ENCODE data around the gene RAB4B.
"Not testable (repeated sequence)": the region's sequence is repeated elsewhere in the genome, so short reads cannot be mapped to it uniquely, and the experiment has no call there.

RAB4B gene

DNA sequence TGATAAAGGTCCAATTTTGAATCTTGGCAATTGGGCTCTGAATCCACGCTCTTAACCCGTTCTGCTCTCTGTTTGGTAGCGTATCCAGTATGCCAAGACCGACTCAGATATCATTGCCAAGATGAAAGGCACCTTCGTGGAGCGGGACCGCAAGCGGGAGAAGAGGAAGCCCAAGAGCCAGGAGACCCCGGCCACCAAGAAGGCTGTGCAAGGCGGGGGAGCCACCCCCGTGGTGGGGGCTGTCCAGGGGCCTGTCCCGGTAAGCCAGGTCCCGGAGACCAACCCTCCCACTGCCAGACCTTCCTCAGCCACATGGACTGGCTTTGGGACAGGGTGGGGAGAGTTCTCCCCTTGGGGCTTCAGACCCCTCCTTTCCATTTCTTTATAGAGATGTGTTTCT, 18.7 kb upstream of the RAB4B start:
- no peaks in the 10 kb centered on the region for H3K9me3 Mint-ChIP-seq

DNA sequence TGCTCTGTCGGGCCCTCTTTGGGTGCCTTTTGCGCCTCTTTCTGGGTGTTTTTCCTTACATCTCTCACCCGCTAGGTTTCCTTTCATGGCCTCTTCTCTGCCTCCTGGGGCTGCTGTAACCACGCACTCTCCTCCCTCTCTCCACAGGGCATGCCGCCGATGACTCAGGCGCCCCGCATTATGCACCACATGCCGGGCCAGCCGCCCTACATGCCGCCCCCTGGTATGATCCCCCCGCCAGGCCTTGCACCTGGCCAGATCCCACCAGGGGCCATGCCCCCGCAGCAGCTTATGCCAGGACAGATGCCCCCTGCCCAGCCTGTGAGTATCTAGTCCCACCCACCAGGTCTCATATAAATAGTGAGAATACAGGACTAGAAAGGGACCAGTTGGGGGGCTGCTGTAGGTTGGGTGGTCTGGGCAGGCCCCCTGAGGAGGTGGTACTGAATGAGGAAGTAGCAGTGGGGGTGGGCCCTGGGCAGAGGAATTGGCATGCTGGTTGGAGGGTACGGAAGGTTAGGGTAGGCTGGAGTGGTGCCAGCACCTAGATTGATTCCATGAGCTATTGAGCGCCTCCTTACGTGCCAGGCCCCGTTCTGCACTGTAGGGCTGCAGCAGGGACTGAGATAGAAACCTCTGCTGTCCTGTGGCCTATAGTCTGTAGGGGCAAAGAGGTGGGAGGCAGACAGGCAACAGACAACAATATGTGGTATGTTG, 15.1 kb upstream of the RAB4B start:
- H3K36me3 Mint-ChIP-seq (ENCODE audit: low read depth) = peaks cover 100% of the 10 kb centered on the region
- H3K4me1 Mint-ChIP-seq (ENCODE audit: low read depth) = peaks cover 30% of the 10 kb centered on the region

More for the DNA sequence above, 18.7 kb upstream of the RAB4B start:
- H3K27ac Mint-ChIP-seq = no peak overlapping the region
- peaks cover 100% of the 10 kb centered on the region for H3K36me3 Mint-ChIP-seq (ENCODE audit: low read depth)
- H3K4me3 Mint-ChIP-seq = no peak overlapping the region
- intact Hi-C loops (cut with micrococcal nuclease) = no loop called here
- H3K27me3 Mint-ChIP-seq = no peaks in the 10 kb centered on the region
- H3K4me1 Mint-ChIP-seq (ENCODE audit: low read depth) = peaks cover 55% of the 10 kb centered on the region

DNA sequence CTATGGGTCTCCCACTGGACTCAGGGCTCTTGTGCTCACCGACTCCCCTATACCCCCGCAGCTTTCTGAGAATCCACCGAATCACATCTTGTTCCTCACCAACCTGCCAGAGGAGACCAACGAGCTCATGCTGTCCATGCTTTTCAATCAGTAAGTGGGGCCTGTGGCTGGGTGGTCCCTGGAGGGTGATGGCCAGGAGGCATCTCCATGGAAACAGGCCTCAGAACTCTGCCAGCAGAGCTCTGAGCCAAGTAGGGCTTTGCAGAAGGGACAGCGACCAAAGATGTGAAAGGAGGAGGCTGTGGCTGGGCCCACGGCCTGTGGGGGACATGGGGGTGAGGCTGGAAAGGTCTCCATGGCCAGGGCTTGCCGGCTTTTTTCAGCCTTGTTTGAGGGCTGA, 14.5 kb upstream of the RAB4B start:
- intact Hi-C loops (cut with micrococcal nuclease) = no loop called here
- H3K4me1 Mint-ChIP-seq (ENCODE audit: low read depth) = peaks cover 30% of the 10 kb centered on the region
- H3K27ac Mint-ChIP-seq = peak overlapping the region; percentile 31

More for the DNA sequence above, 15.1 kb upstream of the RAB4B start:
- Mint-ChIP-seq H3K9me3 (no peaks in the 10 kb centered on the region), H3K27ac (peak overlapping the region; percentile 31), H3K4me3 (no peak overlapping the region), H3K27me3 (no peaks in the 10 kb centered on the region)
- intact Hi-C loops (cut with micrococcal nuclease) = no loop called here

DNA sequence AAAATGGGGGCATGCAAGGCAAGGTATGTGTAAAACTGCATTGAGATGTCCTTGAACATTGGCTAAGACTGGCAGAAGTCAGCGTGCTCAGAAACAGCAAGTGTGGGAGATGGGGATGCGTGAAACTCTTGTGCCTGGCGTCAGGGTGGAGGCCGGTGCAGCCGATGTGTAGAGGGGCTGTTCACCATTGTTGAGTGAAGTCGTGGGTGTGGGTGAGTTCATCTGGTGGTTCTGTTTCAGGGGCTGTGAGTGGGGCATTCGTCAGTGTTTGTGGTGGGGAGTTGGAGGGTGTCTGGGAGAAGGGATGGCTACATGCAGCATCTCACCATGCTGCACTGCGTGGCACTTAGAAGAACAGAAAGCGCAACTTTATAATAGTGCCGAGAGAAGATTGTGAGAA, 14.1 kb upstream of the RAB4B start:
- Mint-ChIP-seq H3K27me3 (no peaks in the 10 kb centered on the region), H3K36me3 (ENCODE audit: low read depth) (peaks cover 100% of the 10 kb centered on the region), H3K4me3 (no peak overlapping the region), H3K27ac (no peak overlapping the region), H3K9me3 (no peaks in the 10 kb centered on the region), H3K4me1 (ENCODE audit: low read depth) (peaks cover 30% of the 10 kb centered on the region)
- intact Hi-C loops (cut with micrococcal nuclease) = no loop called here

More for the DNA sequence above, 14.5 kb upstream of the RAB4B start:
- H3K9me3 Mint-ChIP-seq = no peaks in the 10 kb centered on the region
- peaks cover 100% of the 10 kb centered on the region for H3K36me3 Mint-ChIP-seq (ENCODE audit: low read depth)
- no peak overlapping the region for H3K4me3 Mint-ChIP-seq
- no peaks in the 10 kb centered on the region for H3K27me3 Mint-ChIP-seq

DNA sequence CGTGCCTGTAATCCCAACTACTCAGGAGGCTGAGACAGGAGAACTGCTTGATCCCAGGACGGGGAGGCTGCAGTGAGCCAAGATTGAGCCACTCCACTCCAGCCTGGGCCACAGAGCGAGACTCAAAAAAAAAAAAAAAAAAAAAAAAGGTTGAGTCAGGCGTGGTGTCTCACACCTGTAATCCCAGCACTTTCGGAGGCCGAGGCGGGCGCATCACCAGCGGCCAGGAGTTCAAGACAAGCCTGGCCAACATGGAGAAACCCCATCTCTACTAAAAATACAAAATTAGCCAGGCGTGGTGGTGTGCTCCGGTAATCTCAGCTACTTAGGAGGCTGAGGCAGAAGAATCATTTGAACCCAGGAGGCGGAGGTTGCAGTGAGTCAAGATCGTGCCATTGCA, 11.7 kb upstream of the RAB4B start:
- intact Hi-C loops (cut with micrococcal nuclease); H3K27me3 Mint-ChIP-seq; H3K4me3 Mint-ChIP-seq; H3K27ac Mint-ChIP-seq: not testable (repeated sequence)
- peaks cover 10% of the 10 kb centered on the region for H3K9me3 Mint-ChIP-seq
- peaks cover 100% of the 10 kb centered on the region for H3K36me3 Mint-ChIP-seq (ENCODE audit: low read depth)
- peaks cover 29% of the 10 kb centered on the region for H3K4me1 Mint-ChIP-seq (ENCODE audit: low read depth)

DNA sequence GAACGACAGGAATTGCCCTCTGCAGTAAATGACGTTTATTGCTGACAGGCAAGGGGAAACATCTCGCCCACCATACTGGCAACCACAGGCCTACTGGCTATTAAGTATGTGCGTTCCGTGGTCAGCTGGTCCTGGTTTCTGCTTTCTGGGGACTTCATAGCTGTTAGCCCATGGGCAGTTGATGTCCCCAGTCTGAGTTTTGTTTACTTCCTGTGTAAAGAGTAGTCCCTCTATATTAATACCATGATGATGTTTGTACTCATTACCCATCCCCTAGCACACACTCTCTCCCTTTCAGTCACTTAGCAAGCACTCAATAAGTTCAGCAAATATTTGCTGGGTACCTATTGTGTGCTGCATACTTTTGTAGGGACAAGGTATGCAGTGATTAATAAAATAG, 9.2 kb upstream of the RAB4B start:
- Mint-ChIP-seq H3K27me3 (no peaks in the 10 kb centered on the region), H3K4me1 (ENCODE audit: low read depth) (peaks cover 11% of the 10 kb centered on the region), H3K27ac (peak overlapping the region; percentile 13), H3K9me3 (peaks cover 10% of the 10 kb centered on the region), H3K36me3 (ENCODE audit: low read depth) (peaks cover 87% of the 10 kb centered on the region), H3K4me3 (no peak overlapping the region)
- intact Hi-C loops (cut with micrococcal nuclease) = no loop called here

DNA sequence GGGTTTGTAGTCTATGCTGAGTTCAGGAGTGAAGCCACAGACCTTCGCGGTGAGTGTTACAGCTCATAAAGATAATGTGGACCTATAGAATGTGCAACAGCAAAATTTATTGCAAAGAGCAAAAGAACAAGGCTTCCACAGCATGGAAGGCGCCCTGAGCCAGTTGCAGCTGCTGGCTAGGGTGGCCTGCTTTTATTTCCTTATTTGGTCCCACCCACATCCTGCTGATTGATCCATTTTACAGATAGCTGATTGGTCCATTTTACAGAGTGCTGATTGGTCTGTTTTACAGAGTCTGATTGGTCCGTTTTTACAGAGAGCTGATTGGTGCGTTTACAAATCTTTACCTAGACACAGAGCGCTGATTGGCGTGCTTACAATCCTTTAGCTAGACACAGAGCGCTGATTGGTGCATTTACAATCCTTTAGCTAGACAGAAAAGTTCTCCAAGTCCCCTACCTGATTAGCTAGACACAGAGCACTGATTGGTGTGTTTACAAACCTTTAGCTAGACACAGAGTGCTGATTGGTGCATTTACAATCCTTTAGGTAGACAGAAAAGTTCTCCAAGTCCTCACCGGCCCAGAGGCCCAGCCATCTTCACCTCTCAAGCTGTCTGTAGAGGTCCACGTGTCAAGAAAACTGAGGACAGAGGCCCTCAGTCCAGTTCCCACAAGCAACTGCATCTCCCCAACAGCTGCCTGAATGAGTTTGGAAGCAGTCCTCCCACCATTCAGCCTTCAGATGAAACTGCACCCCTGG, 6.8 kb upstream of the RAB4B start:
- H3K27me3 Mint-ChIP-seq, H3K4me3 Mint-ChIP-seq, H3K27ac Mint-ChIP-seq: not testable (repeated sequence)
- peaks cover 10% of the 10 kb centered on the region for H3K9me3 Mint-ChIP-seq
- peaks cover 70% of the 10 kb centered on the region for H3K36me3 Mint-ChIP-seq (ENCODE audit: low read depth)
- intact Hi-C loops (cut with micrococcal nuclease) = loop anchor here (10.0 kb wide), 1 partner anchor 56 kb away; the partner anchor contains the start of genes COQ8B and ITPKC
- H3K4me1 Mint-ChIP-seq (ENCODE audit: low read depth) = peaks cover 30% of the 10 kb centered on the region

DNA sequence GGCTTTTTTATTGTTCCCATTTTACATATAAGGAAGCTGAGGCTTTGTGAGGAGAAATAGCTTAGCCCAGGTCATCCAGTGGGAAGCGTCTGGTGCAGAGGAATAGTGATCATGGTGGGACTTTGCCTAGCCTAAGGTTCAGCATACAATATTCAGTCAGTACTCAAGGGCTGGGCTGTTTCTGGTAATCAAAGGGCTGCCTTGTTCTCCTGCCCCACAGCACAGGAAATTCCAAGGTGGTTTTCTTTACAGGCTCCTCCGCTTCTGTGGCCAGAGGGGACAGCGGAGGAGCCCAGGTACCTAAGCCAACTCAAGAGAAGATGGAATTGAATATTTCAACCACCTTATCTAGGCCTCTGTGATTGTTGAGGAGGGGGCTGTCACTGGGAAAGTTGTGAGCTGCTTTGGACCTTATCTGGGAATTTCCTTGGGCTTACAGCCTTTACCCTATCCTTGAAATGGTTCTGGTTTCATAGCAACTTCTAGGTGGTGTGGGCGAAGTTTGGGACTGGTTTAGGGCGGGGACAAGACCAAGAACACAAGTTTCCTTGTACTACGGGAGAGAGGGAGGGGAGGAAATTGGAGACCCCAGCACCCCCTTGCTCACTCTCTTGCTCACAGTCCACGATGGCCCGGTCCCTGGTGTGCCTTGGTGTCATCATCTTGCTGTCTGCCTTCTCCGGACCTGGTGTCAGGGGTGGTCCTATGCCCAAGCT, 3.0 kb upstream of the RAB4B start, which contains the start of gene MIA:
Gene MIA, plus strand, starts transcription at position 606 of the 716 bp plus-strand sequence. Its CDS starts 22 bp downstream, at position 628.
- no peak within 1 kb of the TSS for H3K4me3 Mint-ChIP-seq
- intact Hi-C loops (cut with micrococcal nuclease) = loop anchor here (5.0 to 10.0 kb wide), 2 partner anchors 60 to 487 kb away; partner anchors contain the start of genes COQ8B, HNRNPUL1 and ITPKC
- H3K27ac Mint-ChIP-seq = peak within 1 kb of the TSS; percentile 99
- H3K9me3 Mint-ChIP-seq = peaks cover 10% of the 10 kb centered on the region
- H3K27me3 Mint-ChIP-seq = no peaks in the 10 kb centered on the region
- H3K4me1 Mint-ChIP-seq (ENCODE audit: low read depth) = peaks cover 49% of the 10 kb centered on the region
- H3K36me3 Mint-ChIP-seq (ENCODE audit: low read depth) = peaks cover 50% of the 10 kb centered on the region

DNA sequence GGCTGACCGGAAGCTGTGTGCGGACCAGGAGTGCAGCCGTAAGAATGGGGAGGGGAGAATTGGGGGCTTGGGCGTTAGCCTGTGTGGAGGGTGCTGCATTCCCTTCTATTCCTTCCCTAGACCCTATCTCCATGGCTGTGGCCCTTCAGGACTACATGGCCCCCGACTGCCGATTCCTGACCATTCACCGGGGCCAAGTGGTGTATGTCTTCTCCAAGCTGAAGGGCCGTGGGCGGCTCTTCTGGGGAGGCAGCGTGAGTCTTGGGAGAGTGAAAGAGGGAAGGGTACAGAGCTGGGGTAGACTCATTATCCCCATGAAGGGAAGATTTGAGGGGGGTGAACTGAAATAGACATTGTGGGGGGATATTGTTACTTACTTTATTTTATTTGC, 2.4 kb upstream of the RAB4B start:
- H3K4me3 Mint-ChIP-seq = no peak overlapping the region
- H3K27ac Mint-ChIP-seq = peak overlapping the region; percentile 65
- no peaks in the 10 kb centered on the region for H3K27me3 Mint-ChIP-seq
- peaks cover 50% of the 10 kb centered on the region for H3K36me3 Mint-ChIP-seq (ENCODE audit: low read depth)
- intact Hi-C loops (cut with micrococcal nuclease) = loop anchor here (5.0 to 10.0 kb wide), 2 partner anchors 61 to 487 kb away; partner anchors contain the start of genes COQ8B, HNRNPUL1 and ITPKC
- H3K9me3 Mint-ChIP-seq = peaks cover 8% of the 10 kb centered on the region
- H3K4me1 Mint-ChIP-seq (ENCODE audit: low read depth) = peaks cover 51% of the 10 kb centered on the region

DNA sequence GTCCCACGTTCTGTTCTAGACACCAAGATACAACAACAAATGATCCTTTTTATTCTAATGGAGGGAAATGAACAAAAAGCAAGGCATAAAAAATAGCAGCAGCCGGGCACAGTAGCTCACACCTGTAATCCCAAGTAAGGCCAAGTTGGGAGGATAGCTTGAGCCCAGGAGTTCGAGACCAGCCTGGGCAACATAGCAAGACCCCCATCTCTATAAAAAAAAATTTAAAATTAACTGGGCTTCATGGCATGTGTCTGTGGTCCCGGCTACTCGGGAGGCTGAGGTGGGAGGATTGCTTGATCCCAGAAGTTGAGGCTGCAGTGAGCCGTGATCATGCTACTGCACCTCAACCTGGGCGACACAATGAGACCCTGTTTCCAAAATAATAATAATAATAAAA, 1.7 kb upstream of the RAB4B start:
- Mint-ChIP-seq H3K9me3 (peaks cover under 1% of the 10 kb centered on the region), H3K36me3 (ENCODE audit: low read depth) (peaks cover 50% of the 10 kb centered on the region), H3K27ac (peak overlapping the region; percentile 99), H3K4me1 (ENCODE audit: low read depth) (peaks cover 59% of the 10 kb centered on the region), H3K4me3 (no peak overlapping the region), H3K27me3 (no peaks in the 10 kb centered on the region)
- intact Hi-C loops (cut with micrococcal nuclease) = loop anchor here (5.0 to 10.0 kb wide), 2 partner anchors 62 to 486 kb away; partner anchors contain the start of genes COQ8B, HNRNPUL1 and ITPKC

DNA sequence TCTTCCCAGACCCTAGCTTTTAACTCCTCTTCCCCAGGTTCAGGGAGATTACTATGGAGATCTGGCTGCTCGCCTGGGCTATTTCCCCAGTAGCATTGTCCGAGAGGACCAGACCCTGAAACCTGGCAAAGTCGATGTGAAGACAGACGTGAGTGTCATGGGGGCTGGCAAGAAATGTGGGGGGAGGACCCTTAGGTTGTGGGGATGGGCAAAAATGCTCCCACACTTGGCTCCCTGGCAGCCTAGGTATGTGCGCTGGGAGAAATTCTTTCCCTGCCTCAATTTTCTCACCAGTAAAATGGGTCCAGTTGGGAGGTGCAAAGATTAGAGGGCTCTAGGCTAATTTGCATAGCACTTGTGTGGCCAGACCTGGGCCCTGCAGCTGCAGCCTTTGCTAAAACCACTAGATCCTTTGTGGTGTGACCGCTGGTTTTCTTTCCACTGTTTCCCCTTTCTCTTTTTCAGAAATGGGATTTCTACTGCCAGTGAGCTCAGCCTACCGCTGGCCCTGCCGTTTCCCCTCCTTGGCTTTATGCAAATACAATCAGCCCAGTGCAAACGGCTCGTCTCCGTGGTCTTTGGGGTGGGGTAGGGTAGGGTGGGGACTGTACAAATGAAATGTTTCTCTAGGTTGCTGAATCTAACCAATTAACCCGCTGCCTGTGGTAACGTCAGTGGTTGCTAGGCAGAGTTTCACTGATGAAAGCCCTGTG, 959 bp upstream of the RAB4B start:
- intact Hi-C loops (cut with micrococcal nuclease) = loop anchor here (1.0 to 10.0 kb wide), 4 partner anchors 21 to 485 kb away; partner anchors contain the start of genes ACTMAP, COQ8B, HNRNPUL1 and ITPKC
- Mint-ChIP-seq H3K4me1 (ENCODE audit: low read depth) (peaks cover 64% of the 10 kb centered on the region), H3K27me3 (no peaks in the 10 kb centered on the region), H3K27ac (peak overlapping the region; percentile 99), H3K4me3 (peak overlapping the region; percentile 90), H3K9me3 (no peaks in the 10 kb centered on the region), H3K36me3 (ENCODE audit: low read depth) (peaks cover 53% of the 10 kb centered on the region)

DNA sequence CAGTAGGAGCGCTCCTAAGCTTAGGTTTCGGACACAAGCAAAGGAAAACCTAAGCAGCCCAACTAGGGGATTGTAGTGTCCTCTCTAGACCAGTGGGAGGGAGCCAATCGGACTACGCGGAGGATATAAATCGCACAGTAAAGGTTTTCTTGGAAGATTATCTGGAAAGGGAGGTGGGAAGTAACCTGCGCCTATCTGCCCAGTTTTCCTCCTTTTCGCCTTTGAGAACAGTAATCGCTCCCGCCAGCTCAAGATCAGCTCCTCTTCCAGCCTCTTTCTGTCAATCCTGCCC, 456 bp upstream of the RAB4B start:
- H3K27me3 Mint-ChIP-seq = no peaks in the 10 kb centered on the region
- H3K27ac Mint-ChIP-seq = peak overlapping the region; percentile 99
- H3K9me3 Mint-ChIP-seq = no peaks in the 10 kb centered on the region
- peaks cover 68% of the 10 kb centered on the region for H3K4me1 Mint-ChIP-seq (ENCODE audit: low read depth)
- H3K36me3 Mint-ChIP-seq (ENCODE audit: low read depth) = peaks cover 53% of the 10 kb centered on the region
- intact Hi-C loops (cut with micrococcal nuclease) = loop anchor here (1.0 to 10.0 kb wide), 4 partner anchors 21 to 485 kb away; partner anchors contain the start of genes ACTMAP, COQ8B, HNRNPUL1 and ITPKC
- H3K4me3 Mint-ChIP-seq = peak overlapping the region; percentile 90

DNA sequence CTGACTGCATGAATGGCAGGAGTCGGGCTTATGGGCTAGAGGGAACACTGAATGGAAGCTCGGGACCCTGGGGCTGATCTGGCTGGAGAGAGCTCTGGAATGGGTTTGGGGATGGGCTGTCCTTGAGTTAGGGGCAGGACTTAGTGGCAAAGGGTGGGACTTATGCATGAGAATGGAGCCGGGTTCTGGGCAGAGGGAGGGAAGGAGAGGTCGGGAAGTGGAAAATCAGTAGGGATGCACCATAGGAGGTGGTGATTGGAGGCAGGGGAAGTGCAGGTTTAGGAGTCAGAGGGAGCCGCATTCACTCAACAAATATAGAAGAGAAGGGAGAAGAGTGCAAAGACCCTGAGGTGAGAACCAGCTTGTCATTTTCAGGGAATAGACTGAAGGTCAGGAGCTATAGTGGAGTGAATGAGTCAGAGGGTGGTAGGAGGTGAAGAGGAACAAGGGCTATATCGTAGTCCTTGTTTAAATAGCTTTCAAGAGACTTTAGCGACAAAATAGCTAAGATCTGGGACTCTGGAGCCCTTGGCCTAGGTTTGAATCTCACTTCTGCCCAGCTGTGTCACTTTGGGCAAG, 748 bp downstream of the RAB4B start:
- H3K36me3 Mint-ChIP-seq (ENCODE audit: low read depth) = peaks cover 59% of the 10 kb centered on the region
- H3K4me1 Mint-ChIP-seq (ENCODE audit: low read depth) = peaks cover 66% of the 10 kb centered on the region
- H3K9me3 Mint-ChIP-seq = no peaks in the 10 kb centered on the region

More for the DNA sequence above, 748 bp downstream of the RAB4B start:
- peak overlapping the region; percentile 99 for H3K27ac Mint-ChIP-seq
- peak overlapping the region; percentile 90 for H3K4me3 Mint-ChIP-seq
- intact Hi-C loops (cut with micrococcal nuclease) = loop anchor here (5.0 to 10.0 kb wide), 2 partner anchors 64 to 484 kb away; partner anchors contain the start of genes COQ8B, HNRNPUL1 and ITPKC
- no peaks in the 10 kb centered on the region for H3K27me3 Mint-ChIP-seq
